HG02588 (cell line): ENCODE results near the gene LRCH1.

ENCODE experiments used
- ATAC-seq: cut with Tn5 transposase; IDR thresholded peaks from one replicate; pipeline ENCODE4 v1.9.1; 2021; ENCODE audit warnings: mild to moderate bottlenecking, moderate library complexity; ENCODE audit not compliant: unreplicated experiment

Gene LRCH1

GRCh38 chr13:46684287-46685001 lies 131.5 kb downstream of the LRCH1 start:
- no peak for ATAC-seq

- no peak for ATAC-seq
Measured at GRCh38 chr13:46685006-46685730, 132.2 kb downstream of the LRCH1 start.

- no peak for ATAC-seq
Measured at GRCh38 chr13:46686171-46686570, 133.2 kb downstream of the LRCH1 start.

- ATAC-seq, result no peak
Measured at GRCh38 chr13:46687810-46688209, 134.8 kb downstream of the LRCH1 start.

- no peak for ATAC-seq
Measured at GRCh38 chr13:46688306-46688705, 135.3 kb downstream of the LRCH1 start.

GRCh38 chr13:46698014-46698413 lies 145.0 kb downstream of the LRCH1 start:
- no peak for ATAC-seq

- ATAC-seq, result no peak
Measured at GRCh38 chr13:46698910-46699460, 146.0 kb downstream of the LRCH1 start.

GRCh38 chr13:46712524-46712923 lies 159.6 kb downstream of the LRCH1 start:
- ATAC-seq, result no peak

GRCh38 chr13:46715363-46715762 lies 162.4 kb downstream of the LRCH1 start:
- ATAC-seq, result no peak

GRCh38 chr13:46716821-46717220 lies 163.9 kb downstream of the LRCH1 start:
- no peak for ATAC-seq

- ATAC-seq, result no peak
Measured at GRCh38 chr13:46717275-46717674, 164.3 kb downstream of the LRCH1 start.

GRCh38 chr13:46717856-46718255 lies 164.9 kb downstream of the LRCH1 start:
- no peak for ATAC-seq

GRCh38 chr13:46720189-46720588 lies 167.2 kb downstream of the LRCH1 start:
- ATAC-seq, result peak; percentile 76

GRCh38 chr13:46721054-46721453 lies 168.1 kb downstream of the LRCH1 start:
- no peak for ATAC-seq

GRCh38 chr13:46726347-46726746 lies 173.4 kb downstream of the LRCH1 start:
- no peak for ATAC-seq

- ATAC-seq, result no peak
Measured at GRCh38 chr13:46728777-46729176, 175.8 kb downstream of the LRCH1 start.

- no peak for ATAC-seq
Measured at GRCh38 chr13:46731535-46731934, 178.6 kb downstream of the LRCH1 start.

GRCh38 chr13:46735425-46735824 lies 182.5 kb downstream of the LRCH1 start:
- no peak for ATAC-seq

- no peak for ATAC-seq
Measured at GRCh38 chr13:46736541-46737310, 183.8 kb downstream of the LRCH1 start.

GRCh38 chr13:46738055-46738454 lies 185.1 kb downstream of the LRCH1 start:
- no peak for ATAC-seq

- no peak for ATAC-seq
Measured at GRCh38 chr13:46738766-46739165, 185.8 kb downstream of the LRCH1 start.
